Fibroblast of skin of abdomen (primary cell): ENCODE results near the gene PGC.

Source experiments
- DNase-seq: peaks from one replicate; pipeline ENCODE4 v3.0.0-alpha.2; 2013

The PGC gene

DNA sequence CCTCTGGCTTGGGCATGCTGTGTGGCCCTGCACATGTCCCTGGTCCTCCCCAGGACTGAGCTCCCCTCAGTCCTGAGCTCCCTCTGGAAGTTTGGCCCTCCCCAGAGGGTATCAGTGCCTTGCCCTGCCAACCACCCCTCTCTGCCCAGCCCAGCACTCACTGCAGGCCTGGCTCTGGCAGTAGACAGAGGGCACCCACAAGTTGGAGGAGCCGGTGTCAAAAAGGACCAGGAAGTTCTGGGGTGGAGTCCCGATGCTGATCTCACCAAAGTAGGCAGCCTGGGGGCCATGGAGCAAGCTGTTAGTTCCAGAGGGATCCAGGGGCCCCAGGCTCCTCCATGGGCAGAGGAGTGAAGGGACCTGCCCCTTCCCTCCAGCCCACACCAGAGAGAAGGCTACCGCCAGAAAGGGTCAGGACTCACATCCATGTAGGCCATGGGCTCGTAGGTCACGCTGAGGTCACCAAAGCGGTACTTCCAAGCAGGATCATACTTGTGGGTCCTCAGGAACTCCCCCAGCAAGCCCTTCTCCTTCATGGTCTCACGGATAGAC lies 2.9 kb downstream of the PGC start:
- no peak for DNase-seq

DNA sequence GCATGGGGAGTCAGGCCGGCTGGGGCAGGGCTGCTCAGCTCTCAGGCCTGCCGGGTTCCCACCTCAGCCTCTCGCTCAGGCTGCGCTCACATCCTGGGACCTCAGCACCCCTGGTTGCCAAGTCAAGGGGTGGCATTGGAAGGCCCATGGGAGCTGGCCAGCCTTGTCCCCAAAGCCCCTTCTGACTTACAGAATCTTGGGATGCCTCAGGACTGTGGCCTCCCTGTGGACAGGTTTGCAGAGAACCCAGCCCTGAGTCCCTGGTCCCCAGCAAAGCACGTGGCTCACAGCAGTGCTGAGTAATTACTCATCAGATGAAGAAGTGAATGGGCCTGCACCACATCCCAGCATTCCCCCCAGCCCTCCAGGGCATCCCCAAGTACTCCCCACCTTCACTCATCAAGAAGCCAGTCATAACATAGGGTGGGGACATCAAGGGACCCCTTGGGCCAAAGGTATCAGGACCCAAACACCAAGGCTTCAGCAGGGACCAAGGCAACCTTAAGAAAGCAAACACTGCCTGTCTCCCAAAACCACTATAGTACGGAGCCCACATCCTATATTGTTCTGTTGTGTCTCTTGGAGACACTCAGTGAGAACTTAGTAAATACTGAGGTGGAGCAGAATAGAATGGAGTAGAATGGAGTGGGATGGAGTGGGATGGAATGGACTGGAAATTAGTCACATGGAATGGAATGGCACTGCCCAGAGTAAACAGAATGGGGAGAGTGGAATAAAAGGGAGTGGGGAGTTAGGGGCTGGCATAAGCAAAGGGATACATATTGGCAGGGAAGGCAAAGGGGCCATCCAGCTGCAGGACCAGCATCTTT lies 3.6 kb downstream of the PGC start:
- no peak for DNase-seq

DNA sequence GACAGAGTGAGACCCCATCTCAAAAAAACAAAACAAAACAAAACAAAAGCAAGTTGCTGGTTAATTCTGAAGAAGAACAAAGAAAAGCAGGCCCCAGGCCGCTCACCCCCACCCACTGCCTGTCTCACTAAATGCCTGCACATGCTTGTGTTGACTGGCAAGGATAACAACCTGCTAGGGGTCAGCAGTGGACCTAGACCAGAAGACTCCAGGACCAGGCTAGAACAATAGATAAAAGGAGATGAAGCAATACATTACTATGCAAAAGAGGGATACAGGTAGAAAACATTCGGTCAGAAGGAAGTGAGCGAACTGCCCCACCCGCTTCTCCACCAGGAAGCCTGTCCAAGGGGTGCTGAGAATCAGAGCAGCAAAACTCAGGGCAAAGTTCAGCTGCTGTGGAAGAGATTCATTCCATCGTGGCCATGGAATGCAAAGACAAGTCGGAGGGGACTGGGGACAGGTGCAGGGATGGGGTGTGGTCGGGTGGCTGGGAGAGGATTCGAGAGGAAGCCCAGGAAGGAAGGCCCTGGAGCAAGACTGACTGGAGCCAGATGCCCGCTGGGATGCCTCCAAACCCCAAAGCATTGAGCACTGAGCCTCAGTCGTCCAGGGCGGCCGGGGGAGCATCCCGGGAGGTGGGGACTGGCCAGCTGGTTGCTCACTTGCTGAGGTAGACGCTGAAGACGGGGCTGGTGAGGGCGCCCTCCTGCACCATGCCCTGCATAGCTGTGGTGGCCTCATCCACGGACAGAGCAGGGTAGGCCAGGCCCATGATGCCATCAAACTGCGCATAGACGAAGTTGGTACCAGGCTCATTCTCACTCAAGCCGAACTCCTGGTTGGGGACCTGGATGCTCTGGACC lies 5.3 kb downstream of the PGC start:
- no peak for DNase-seq

DNA sequence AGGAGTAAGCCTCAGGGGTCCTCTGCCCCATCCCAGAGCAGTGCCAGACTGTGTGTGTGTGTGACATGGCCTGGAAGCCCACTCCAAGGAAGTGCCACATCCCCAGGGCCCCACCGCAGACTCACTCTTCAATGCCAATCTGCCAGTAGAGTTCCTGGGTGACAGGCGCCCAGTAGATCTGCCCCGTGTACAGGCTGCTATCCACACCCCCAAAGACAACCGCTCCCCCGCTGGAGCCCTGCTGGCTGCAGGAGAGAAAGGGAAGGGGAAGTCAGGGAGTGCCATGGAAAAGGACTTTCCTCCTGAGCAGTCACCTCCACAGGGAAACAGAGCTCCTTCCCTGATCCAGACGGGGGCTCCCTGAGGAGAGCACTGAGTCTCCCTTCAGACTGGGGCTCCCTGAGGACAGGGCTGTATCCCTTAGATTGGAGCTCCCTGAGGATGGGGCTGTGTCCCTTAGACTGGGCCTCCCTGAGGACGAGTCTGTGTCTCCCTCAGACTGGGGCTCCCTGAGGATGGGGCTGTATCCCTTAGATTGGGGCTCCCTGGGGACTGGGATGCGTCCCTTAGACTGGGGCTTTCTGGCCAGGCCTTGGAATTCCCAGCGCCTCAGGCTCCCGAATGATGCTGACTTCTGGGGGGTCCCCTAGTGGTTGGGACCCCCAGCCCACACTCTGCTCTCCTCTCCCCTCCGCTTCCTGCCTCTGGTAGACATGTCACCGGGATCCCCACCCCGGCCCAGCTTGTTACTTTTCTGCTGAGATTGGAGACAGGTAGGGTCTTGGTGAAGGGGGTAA lies 6.6 kb downstream of the PGC start:
- no peak for DNase-seq

DNA sequence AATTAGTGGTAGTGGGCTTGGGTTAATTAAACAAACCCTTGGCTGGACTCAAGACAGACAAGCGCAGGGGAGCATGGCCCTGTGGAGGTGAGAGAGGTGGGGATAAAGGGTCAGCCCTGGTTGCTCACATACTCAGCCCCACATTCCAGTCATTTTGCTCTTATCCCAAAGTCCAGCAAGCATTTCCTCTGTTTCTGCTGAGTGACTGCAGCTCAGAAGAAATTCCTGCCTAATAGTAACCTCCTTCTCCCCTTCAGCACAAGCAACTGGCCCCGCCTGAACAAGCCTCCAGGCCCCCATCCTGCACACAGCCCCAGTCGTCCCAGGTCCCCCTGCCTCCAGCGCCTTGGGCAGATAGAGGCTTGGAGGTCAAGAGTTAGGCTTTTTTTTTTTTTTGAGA lies 8.2 kb downstream of the PGC start:
- DNase-seq = no peak

DNA sequence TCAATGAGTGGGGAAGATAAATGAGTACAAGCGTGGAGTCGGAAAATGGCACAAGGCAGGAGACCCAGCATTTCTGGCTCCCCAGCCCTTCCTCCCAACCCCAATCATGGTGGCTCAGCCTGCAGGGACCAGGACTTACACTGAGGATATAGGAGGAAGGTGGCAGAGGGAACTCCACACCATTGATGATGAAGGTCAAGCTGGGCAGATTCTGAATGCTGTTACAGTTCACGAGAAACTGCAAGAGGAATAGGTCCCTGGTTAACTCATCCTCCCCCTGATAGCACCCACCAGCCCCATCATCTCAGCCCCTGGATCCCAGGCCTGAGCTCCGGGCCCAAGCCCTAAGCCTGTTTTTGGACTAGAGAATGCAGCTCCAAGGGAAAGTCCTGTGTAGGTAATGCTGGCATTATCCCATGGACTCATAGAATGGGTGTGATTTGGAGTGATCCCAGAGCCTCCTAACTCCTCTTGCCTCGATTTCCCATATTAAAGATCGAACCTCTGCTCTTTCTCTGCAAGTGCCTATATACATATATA lies 9.5 kb downstream of the PGC start:
- no peak for DNase-seq

DNA sequence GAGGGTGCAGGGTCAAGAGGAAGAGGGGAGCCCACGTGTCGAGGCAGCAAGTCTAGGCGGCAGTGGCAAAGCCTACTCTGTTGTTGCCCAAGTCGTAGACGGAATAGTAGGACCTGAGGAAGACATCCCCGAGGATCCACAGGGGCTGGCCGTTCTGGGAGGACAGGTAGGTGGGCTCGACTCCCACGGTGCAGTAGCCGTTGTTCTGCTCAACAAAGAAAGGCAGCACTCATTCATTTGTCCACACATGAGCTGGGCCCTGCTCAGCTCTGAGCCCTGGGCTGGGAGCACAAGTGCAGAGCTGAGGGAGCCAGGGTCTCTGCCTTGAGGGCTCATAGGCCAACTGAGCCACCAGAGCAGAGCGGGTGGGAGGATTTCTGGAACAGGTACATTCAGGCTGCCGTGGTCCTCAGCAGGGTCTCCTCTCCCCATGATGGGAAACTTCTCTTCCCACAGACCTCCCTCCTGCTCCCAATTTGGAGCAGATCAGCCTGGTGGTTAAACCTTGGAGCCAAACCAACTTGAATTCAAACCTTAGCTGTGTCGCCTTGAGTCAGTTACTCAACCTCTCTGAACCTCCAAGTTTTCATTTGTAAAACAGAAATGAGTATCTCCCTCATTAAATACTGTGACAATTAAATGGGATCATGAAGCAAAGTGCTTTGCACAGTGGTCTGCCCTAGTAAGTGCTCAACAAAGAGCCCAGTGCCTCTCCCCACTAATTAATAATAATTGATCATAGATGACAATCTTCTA lies 10.2 kb downstream of the PGC start:
- no peak for DNase-seq

DNA sequence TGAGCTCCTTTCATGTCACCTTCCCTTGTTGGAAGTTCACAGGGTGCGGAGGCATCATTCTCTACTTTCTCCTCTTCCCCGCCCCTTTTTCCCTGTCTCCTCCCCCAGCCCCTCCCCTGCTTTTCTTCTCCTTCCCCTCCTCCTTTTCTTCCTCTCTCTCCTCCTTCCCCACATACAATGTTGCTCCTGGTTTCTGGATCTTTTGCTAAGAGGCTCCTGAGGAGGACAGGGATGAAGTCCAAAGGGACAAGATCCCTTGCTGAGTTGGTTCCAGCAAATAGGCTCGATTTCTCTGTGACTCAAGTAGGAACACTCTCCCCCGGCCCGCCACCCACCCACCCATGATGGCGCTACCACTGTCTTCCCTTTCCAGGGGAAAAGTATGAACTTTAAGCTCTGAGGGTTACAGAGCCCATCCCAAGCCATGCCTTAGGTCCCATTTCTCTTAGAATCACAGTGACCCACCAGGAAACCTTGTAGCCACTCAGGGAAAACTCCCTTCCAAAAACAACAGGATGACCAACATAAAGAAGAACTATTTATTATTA lies 10.9 kb downstream of the PGC start:
- DNase-seq = no peak

DNA sequence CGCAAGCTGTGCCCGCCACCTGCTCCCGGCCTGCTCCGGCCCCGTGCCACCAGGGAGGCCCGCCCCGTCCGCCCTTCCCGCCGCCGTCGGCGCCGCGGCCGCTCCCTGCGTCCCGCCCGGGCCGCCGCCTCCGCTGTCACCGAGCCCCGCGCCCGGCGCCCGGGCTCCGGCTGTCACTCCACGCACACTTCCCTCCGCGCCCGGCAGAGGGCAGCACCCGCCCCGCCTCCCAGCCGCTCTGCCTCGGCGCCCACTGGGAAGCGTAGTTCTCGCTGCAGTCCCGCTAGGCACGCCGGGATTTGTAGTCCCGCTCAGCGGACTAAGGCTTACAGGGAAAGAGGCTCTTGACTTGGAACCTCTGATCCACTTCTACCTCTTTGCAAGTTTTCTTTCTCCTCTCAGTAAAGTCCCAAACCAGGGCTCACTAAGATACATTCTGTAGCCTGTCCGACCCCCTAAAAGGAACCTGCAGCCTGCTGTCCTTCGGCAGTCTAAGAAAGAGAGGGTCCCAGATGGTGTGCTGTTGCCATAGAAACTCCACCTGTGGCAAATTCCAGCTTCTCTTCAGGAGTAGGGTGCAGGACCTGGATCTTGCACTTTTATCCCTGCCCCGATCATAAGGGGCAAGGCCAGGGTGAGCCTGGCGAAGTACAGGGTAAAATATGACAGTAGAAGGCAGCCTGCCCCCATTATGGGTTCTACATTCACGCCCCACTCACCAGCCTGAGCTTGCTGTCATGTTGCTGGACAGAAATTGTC lies 11.6 kb downstream of the PGC start, which contains the start of gene TFEB:
TSS of gene TFEB (minus strand) at position 182 of the 759 bp plus-strand sequence. CDS start 44,395 bp downstream, outside the sequence.
- peak; percentile 86 for DNase-seq

DNA sequence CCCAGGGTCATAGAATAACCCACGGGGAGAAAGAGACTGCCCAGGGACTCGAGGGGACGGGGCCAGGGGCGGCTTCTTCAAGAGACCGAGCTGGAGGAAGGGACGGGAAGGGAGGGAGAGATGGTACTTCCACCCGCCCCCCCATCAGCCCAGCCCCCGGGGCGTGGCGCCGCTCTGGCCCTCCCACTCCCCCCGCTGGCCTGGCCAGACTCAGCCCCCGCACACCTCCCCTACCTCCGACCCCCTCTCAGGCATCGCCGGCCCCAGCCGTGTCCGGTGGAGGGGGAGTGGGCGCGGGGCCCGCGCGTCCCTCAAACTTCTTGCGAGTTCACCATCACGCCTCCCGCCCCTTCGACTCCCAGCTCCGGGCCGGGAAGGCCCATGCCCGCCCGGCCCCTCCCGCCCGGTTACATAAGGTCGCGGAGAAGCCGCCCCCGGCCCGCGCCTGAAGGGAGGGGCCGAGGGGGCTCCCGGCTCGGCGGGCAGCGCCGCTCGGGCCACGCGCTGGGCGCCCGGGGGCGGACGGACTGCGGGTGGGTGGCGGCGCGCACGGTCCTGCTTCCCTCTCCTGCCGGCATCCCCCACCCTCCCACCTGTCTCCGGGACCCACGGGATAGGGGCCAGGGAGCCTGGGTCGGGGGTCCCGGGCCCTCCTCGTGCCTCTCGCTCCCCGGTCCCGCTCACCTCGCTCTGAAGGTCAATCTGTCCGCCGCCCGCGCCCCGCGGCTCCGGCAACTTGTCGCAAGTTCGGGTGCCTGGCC lies 12.4 kb downstream of the PGC start:
- DNase-seq = peak; percentile 76

DNA sequence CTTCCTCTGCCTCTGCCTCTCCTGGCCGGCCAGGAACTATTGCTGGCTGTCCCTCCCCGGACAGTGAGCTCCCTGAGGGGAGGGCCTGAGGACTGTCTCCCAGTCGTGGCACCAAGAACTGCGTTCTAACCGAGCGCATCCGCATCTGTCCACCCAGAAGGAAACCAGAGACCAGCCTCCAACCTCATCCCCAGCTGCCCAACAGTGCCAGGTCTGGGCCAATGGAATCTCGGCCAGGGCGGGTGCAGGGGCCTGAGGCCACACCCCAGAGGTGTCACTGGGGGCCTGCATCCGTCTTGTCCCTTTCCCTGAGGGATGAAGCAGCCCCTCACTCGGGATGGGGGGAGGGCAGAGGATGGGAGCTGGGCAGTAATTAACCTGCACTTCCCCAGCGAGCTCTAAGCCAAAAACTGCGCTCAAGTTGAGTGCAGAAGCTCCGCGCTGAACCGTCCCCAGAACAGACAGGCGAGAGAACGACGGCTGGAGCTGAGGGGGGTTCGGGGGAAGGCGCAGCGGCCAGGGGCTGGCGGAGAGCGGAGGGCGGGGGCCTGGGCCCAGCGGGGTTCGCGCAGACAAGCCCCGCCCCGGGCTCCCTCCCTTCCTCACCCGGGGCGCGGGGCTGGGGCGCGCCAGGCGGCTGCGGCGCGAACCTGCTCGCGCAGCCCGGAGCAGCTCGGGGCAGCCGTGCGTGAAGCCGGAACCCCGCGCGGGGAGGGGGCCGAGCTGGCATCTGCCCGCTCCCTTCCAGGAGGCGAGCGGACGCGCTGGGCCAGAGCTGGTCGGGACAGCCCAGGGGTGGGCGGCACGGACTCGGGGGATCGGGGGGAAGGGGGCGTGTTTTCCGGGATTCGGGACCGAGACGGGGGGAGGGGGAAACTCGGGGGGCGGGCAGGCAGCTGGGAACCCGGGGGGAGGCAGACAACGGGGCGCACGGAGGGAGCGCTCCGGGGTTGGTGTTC lies 13.2 kb downstream of the PGC start:
- peak; percentile 72 for DNase-seq

DNA sequence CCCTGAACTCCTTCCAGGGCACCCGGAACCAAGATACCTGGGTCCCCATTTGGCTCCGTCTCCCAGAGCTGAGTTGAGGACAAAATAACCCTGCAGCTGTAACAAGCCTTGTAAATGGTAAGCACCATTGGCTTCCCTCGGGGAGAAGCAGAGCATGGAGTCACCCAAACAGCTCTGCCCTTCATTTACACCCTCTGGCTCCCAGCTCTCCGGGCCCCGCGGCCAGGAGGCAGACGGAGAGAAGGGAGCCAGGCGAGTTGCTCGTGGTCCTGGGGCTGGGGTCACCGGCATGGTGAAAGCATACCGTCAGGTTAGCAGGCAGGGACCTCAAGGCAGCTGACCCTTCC lies 13.9 kb downstream of the PGC start:
- no peak for DNase-seq

DNA sequence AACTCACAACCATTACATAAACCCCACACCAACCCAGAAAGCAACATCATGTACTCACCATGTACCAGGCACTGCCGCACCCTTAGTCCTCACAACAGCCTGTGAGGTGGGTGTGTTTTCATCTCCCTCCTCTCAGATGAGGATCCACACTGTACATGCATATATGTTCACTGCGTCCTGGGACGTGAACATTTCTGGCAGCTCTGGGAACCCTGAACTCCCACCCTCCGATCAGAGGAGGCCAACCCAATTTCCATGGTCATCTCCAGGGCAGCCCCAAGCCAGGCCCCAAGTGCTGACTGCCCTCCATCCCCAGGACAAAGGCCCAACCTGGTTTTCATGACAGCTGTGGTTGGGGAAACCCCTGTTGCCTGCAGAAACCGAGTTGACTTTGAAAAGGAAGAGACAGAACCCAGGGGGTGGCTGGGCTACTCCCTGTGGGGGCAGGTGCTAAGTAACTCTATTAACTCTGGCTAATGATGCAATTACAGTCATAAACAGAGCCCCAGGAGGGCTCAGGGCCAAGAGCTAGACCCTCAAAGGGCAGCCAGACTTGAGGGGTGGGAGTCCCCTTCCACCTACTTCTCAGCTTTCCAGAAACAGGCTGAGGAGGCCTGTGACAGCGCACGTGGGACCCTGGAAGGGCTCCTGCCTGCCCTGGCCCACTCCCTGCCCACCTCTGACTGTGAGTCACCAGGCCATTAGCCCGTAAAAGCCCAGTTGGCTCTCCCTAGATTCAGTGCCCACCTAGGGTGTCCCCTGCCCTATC lies 14.4 kb downstream of the PGC start:
- no peak for DNase-seq

DNA sequence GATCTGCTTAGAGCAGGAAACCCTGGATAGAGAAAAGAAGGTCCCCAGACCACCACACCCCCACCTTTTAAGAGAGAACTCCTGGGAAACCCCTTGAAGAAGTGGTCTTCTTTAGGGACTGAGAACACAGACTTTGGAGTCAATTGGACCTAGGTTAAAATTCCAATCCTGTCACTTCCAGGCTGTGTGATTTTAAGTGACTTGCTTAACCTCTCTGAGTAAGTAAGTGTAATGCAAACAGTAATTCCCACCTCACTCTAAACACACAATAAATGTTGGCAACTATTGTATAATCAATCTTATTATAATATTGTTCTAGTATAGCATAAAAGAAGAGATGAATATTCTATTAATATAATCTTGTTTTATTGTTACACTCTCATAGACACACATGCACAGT lies 15.0 kb downstream of the PGC start:
- DNase-seq = no peak

DNA sequence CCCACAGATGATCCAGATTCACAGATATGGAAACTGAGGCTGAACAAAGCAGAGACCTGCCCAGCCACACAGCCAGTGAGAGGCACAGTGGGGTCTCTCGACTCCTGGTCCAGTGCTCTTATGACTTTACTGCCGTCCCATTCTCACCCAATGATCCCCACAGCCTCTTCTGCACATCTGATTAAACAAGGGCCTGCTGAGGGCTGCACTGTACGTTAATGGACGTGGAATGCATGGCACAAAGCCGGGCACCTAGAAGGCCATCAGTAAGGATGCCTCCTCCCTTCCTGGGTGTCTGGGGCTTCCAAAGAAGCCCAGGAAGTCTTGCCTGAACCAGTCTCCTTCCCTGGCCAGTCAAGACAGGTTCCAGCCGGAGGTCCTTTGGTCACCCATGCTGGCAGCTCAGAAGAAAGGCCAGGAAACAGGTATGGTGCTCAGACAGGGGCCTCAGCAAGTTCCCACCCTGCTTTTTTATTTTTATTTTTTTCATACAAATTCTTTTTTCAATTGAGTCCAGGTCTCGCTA lies 15.6 kb downstream of the PGC start:
- DNase-seq = no peak

DNA sequence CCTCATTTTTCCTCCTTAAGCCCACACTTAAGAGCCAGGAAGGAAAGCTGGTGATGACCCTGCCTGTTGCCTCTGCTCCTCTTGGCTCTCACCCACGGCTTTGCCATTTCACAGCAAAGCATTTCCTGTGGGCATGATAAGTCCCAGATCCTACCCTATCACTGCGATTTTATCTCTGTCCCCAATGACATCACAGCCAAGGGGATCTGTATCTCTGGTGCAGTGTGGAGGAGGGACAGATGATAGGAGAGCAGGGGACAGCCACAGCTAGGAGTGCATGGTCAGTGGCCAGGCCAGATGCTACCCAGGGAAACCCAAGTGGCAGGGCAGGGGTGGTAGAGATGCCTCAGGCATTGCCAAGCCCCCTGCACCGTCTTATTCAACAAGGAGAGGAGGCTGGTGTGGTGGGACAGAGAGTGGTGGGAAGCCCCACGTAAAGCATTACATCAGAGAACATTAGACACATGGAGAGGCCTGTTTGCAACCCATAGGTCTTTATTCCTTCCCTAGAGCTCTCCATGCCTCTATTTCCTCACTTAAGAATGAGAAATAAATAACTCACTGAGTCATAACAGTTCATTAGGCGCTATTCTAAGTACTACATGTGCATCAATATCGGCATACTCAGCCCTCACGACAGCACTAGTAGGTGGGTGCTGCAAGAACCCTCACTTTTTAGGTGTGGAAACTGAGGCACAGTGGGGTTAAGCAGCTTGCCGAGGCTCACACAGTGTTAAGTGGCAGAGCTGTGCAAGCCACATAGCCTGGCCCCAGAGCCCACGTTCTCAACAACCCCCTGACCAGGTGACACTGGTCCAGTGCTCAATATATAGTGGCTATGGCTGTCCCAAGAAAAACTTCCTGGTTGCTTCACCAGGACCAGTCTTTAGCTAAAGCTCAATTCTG lies 16.4 kb downstream of the PGC start:
- DNase-seq = no peak
